Fibroblast of mammary gland (primary cell): Measurements from ENCODE around the gene PRKCH.

Source experiments
- DNase-seq: peaks from one replicate; pipeline ENCODE4 v3.0.0-alpha.2; 2010; ENCODE audit warnings: low read depth
- H3K4me3 ChIP-seq: 2 replicates; pipeline ENCODE4 v1.5.1; 2011; ENCODE audit warnings: low read depth, mild to moderate bottlenecking, low read length, moderate library complexity; ENCODE audit not compliant: control insufficient read depth
- CTCF ChIP-seq: conservative IDR thresholded peaks from 2 replicates; pipeline ENCODE4 v1.5.1; 2011; ENCODE audit warnings: low read depth, low read length, inconsistent platforms; ENCODE audit not compliant: control insufficient read depth, insufficient read depth

Gene PRKCH

GRCh38 chr14:61387076-61387475, 65.7 kb downstream of the PRKCH start:
- TF ChIP-seq CTCF: no peak
- H3K4me3 ChIP-seq: no peak overlapping the region
- no peak for DNase-seq

GRCh38 chr14:61388173-61388975, 67.0 kb downstream of the PRKCH start:
- H3K4me3 ChIP-seq: no peak overlapping the region
- peak; percentile 77 for DNase-seq
- no peak for TF ChIP-seq CTCF

- DNase-seq: peak; percentile 42
- no peak overlapping the region for H3K4me3 ChIP-seq
Measured at GRCh38 chr14:61388976-61389576, 67.7 kb downstream of the PRKCH start.

GRCh38 chr14:61391119-61391518, 69.7 kb downstream of the PRKCH start:
- no peak overlapping the region for H3K4me3 ChIP-seq

More at GRCh38 chr14:61388976-61389576, 67.7 kb downstream of the PRKCH start:
- no peak for TF ChIP-seq CTCF

GRCh38 chr14:61392297-61392696, 70.9 kb downstream of the PRKCH start:
- no peak for DNase-seq
- no peak overlapping the region for H3K4me3 ChIP-seq
- no peak for TF ChIP-seq CTCF

More at GRCh38 chr14:61391119-61391518, 69.7 kb downstream of the PRKCH start:
- no peak for TF ChIP-seq CTCF
- no peak for DNase-seq

- DNase-seq: no peak
- H3K4me3 ChIP-seq: no peak overlapping the region
- no peak for TF ChIP-seq CTCF
Measured at GRCh38 chr14:61394542-61394941, 73.2 kb downstream of the PRKCH start.
